GM23338 (cell line): ENCODE results near the gene PLA2G4F. TPM values are rescaled to one million over a fixed set of nuclear protein-coding genes. Genes with fewer than 3 reads are reported as not detected.

Experiments used
- ATAC-seq: fragments of 200-7000 bp; cut with Tn5 transposase; 3 replicates; pipeline ENCODE4 v1.9.1; 2020
- DNase-seq: peaks from one replicate; pipeline ENCODE4 v3.0.0-alpha.2; 2015; ENCODE audit warnings: low spot score
- H2AFZ ChIP-seq: fragments of 200-600 bp; sonication (generic); 2 replicates; pipeline ENCODE4 v1.8.0; 2016; ENCODE audit warnings: antibody characterized with exemption, mild to moderate bottlenecking, moderate library complexity
- H3F3A ChIP-seq: fragments of 200-600 bp; sonication (generic); replicated peaks from 2 replicates; pipeline ENCODE4 v1.8.0; 2017; ENCODE audit warnings: antibody characterized with exemption, mixed run types, low read depth
- H3K27ac ChIP-seq: fragments of 200-600 bp; sonication (generic); 2 replicates; pipeline ENCODE4 v1.6.1; 2016; ENCODE audit warnings: low read depth
- H3K27me3 ChIP-seq: fragments of 200-600 bp; sonication (generic); 2 replicates; pipeline ENCODE4 v1.8.0; 2016; ENCODE audit warnings: mild to moderate bottlenecking, mixed run types, moderate library complexity; ENCODE audit not compliant: insufficient read depth
- H3K36me3 ChIP-seq: fragments of 200-600 bp; sonication (generic); 2 replicates; pipeline ENCODE4 v1.8.0; 2016; ENCODE audit warnings: mild to moderate bottlenecking; ENCODE audit not compliant: insufficient read depth
- H3K4me1 ChIP-seq: fragments of 200-600 bp; sonication (generic); 2 replicates; pipeline ENCODE4 v1.8.0; 2016; ENCODE audit warnings: mild to moderate bottlenecking, moderate library complexity; ENCODE audit not compliant: insufficient read depth
- H3K4me2 ChIP-seq: fragments of 200-600 bp; sonication (generic); 2 replicates; pipeline ENCODE4 v1.7.1; 2017; ENCODE audit warnings: mixed run types
- H3K4me3 ChIP-seq: fragments of 200-600 bp; sonication (generic); 2 replicates; pipeline ENCODE4 v1.6.1; 2016; ENCODE audit warnings: mixed run types
- H3K79me2 ChIP-seq: fragments of 200-600 bp; sonication (generic); replicated peaks from 2 replicates; pipeline ENCODE4 v1.8.0; 2017; ENCODE audit warnings: mild to moderate bottlenecking; ENCODE audit not compliant: insufficient read depth
- H3K9me2 ChIP-seq: fragments of 200-600 bp; sonication (generic); 2 replicates; pipeline ENCODE4 v1.8.0; 2017; ENCODE audit not compliant: insufficient read depth
- H4K20me1 ChIP-seq: fragments of 200-600 bp; sonication (generic); replicated peaks from 2 replicates; pipeline ENCODE4 v1.8.0; 2017; ENCODE audit warnings: mild to moderate bottlenecking; ENCODE audit not compliant: insufficient read depth
- H3K27ac Mint-ChIP-seq: 2 replicates; pipeline ENCODE4 v1.8.0; 2020; ENCODE audit warnings: inconsistent platforms, mild to moderate bottlenecking, moderate library complexity, mixed read lengths
- H3K27me3 Mint-ChIP-seq: 3 replicates; pipeline ENCODE4 v1.8.0; 2022; ENCODE audit warnings: low read depth, mild to moderate bottlenecking, moderate library complexity, mixed read lengths, inconsistent platforms; ENCODE audit not compliant: insufficient read depth, poor library complexity
- H3K36me3 Mint-ChIP-seq: 3 replicates; pipeline ENCODE4 v1.8.0; 2021; ENCODE audit warnings: low read depth, mild to moderate bottlenecking, inconsistent platforms, moderate library complexity, mixed read lengths
- H3K4me1 Mint-ChIP-seq: 3 replicates; pipeline ENCODE4 v1.8.0; 2020; ENCODE audit warnings: mild to moderate bottlenecking, inconsistent platforms, mixed read lengths
- H3K4me3 Mint-ChIP-seq: 3 replicates; pipeline ENCODE4 v1.8.0; 2021; ENCODE audit warnings: moderate library complexity, mild to moderate bottlenecking, inconsistent platforms, mixed read lengths
- H3K9me3 Mint-ChIP-seq: 3 replicates; pipeline ENCODE4 v1.8.0; 2020; ENCODE audit warnings: moderate library complexity, mild to moderate bottlenecking, inconsistent platforms, mixed read lengths
- CREB1 ChIP-seq: fragments of 250-450 bp; sonication (Bioruptor Pico); IDR thresholded peaks from 2 replicates; pipeline ENCODE4 v1.5.0; 2020; ENCODE audit warnings: low read depth, mild to moderate bottlenecking, moderate library complexity
- EZH2 ChIP-seq: fragments of 200-600 bp; sonication (generic); IDR thresholded peaks from one replicate; pipeline ENCODE4 v1.8.0; 2017; ENCODE audit warnings: antibody characterized with exemption, mild to moderate bottlenecking, low read depth; ENCODE audit not compliant: unreplicated experiment
- EZH2phosphoT487 ChIP-seq: fragments of 200-600 bp; sonication (generic); IDR thresholded peaks from one replicate; pipeline ENCODE4 v1.8.1; 2018; ENCODE audit warnings: antibody characterized with exemption; ENCODE audit not compliant: unreplicated experiment
- JUNB ChIP-seq: IDR thresholded peaks from one replicate; pipeline ENCODE4 v1.6.1; 2016; ENCODE audit warnings: antibody characterized with exemption; ENCODE audit not compliant: unreplicated experiment
- NANOG ChIP-seq: IDR thresholded peaks from 2 replicates; pipeline ENCODE4 v1.6.1; 2016; ENCODE audit warnings: antibody characterized with exemption, borderline replicate concordance
- POLR2AphosphoS5 ChIP-seq: IDR thresholded peaks from 2 replicates; pipeline ENCODE4 v1.6.1; 2016; ENCODE audit warnings: antibody characterized with exemption, low read depth
- STAT1 ChIP-seq: IDR thresholded peaks from one replicate; pipeline ENCODE4 v1.6.1; 2016; ENCODE audit warnings: antibody characterized with exemption; ENCODE audit not compliant: unreplicated experiment
- ZNF114 ChIP-seq: fragments of 250-450 bp; sonication (Bioruptor Pico); IDR thresholded peaks from 2 replicates; pipeline ENCODE4 v1.5.0; 2020; ENCODE audit warnings: mild to moderate bottlenecking, moderate library complexity
- ZNF331 ChIP-seq: fragments of 250-450 bp; sonication (Bioruptor Pico); IDR thresholded peaks from 2 replicates; pipeline ENCODE4 v1.5.0; 2020; ENCODE audit warnings: low read depth, mild to moderate bottlenecking, moderate library complexity
- polyA plus RNA-seq: library from polyadenylated mRNA; unstranded; fragments of >200 nt; fragmentation: Nextera tagmentation; extraction: Ambion mirVana; gene quantifications from 2 replicates; pipeline ENCODE4 v1.2.1, GENCODE V29; 2016
- total RNA-seq: library from RNA; depleted of rRNA; stranded (reverse); fragments of >200 nt; shearing (Covaris generic); gene quantifications from 2 replicates; pipeline ENCODE4 v1.2.3, GENCODE V29; 2014
- TF ChIP-seq, protein P1 (sequence below): IDR thresholded peaks from 2 replicates; pipeline ENCODE4 v1.6.1; 2016; ENCODE audit warnings: antibody characterized with exemption
- TF ChIP-seq, protein P2 (sequence below): fragments of 250-450 bp; sonication (Bioruptor Pico); IDR thresholded peaks from 2 replicates; pipeline ENCODE4 v1.5.0; 2020; ENCODE audit warnings: mild to moderate bottlenecking, moderate library complexity
- TF ChIP-seq, protein P3 (sequence below): IDR thresholded peaks from one replicate; pipeline ENCODE4 v1.6.1; 2018; ENCODE audit warnings: antibody characterized with exemption; ENCODE audit not compliant: unreplicated experiment

The PLA2G4F gene
- total and polyA plus RNA-seq, 2 experiments from 2014 or later = not detected

DNA sequence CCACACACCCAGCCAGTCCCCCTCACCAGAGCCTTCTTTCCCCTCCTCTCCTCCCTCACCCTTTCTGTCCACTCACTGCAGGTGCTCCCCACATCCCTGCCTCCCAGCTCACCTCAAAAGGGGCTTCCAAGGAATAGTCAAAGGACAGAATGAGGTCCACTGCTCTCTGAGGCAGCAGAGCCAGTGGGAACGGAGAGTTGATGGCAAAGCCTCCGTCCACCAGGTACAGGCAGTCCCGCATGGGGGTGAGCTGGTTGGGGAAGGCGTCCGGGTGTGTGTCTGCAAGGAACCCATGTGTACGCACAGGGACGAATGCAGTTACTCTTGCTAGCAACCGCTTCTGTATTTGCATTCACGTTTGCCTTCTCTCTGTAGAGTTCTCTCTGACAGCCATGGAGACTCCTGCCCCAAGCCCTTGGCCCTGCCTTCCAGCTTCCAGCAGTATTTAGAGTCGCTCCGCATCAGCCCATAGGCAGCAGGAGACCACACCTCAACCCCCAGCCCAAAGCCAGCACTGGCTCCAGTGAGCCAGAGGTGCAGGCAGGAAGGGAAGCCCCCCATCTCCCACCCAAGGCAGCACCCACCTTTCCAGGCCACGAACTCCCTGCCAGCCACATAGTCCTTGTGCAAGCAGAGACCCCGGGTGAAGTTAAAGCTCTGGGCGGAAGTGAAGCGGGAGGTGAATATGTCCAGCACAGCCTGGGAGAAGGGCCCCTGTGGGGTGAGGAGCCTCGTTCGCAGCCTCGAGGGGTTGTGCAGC lies 12.4 kb downstream of the PLA2G4F start (continued):
- TF ChIP-seq EZH2phosphoT487 (no peak), ZNF114 (CRISPR knock-in tag) (no peak), NANOG (no peak)
- TF ChIP-seq, protein P1, sequence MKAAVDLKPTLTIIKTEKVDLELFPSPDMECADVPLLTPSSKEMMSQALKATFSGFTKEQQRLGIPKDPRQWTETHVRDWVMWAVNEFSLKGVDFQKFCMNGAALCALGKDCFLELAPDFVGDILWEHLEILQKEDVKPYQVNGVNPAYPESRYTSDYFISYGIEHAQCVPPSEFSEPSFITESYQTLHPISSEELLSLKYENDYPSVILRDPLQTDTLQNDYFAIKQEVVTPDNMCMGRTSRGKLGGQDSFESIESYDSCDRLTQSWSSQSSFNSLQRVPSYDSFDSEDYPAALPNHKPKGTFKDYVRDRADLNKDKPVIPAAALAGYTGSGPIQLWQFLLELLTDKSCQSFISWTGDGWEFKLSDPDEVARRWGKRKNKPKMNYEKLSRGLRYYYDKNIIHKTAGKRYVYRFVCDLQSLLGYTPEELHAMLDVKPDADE = no peak

DNA sequence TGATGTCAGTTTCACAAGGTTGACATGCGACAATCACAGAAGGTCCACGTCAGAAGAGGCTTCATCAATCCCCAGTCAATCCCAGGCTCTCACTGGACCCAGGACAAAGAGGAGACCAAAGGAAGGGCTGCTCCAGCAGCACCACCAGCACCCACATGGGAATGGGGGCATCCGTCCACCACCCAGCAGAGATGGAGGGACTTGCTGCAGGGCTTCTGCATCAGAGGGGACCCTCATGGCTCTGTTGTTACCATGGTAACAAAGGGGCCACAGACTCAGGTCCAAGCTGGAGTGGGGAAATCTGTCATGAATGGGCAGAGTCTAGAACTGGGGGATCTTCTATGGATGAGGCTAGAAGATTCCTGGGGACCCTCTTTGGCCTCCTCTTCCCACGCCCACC lies 13.1 kb downstream of the PLA2G4F start:
- Histone ChIP-seq H3K27ac (no peak overlapping the region), H3F3A (no peaks in the 10 kb centered on the region), H3K36me3 (no peaks in the 10 kb centered on the region), H3K4me2 (no peak overlapping the region), H3K79me2 (no peaks in the 10 kb centered on the region), H3K27me3 (no peaks in the 10 kb centered on the region), H3K4me1 (no peaks in the 10 kb centered on the region), H4K20me1 (no peaks in the 10 kb centered on the region), H3K4me3 (no peak overlapping the region), H3K9me2 (no peaks in the 10 kb centered on the region), H2AFZ (no peak overlapping the region)
- DNase-seq (no peak), ATAC-seq (no peak)
- H3K4me1 Mint-ChIP-seq = no peaks in the 10 kb centered on the region; the same call in 2 of the 3 replicates
- no peaks in the 10 kb centered on the region for H3K36me3 Mint-ChIP-seq
- H3K27me3 Mint-ChIP-seq = peaks cover 2% of the 10 kb centered on the region
- H3K4me3 Mint-ChIP-seq = no peak overlapping the region
- H3K9me3 Mint-ChIP-seq = peaks cover 15% of the 10 kb centered on the region; the same call in 2 of the 3 replicates
- no peak overlapping the region for H3K27ac Mint-ChIP-seq
- TF ChIP-seq, protein P2, sequence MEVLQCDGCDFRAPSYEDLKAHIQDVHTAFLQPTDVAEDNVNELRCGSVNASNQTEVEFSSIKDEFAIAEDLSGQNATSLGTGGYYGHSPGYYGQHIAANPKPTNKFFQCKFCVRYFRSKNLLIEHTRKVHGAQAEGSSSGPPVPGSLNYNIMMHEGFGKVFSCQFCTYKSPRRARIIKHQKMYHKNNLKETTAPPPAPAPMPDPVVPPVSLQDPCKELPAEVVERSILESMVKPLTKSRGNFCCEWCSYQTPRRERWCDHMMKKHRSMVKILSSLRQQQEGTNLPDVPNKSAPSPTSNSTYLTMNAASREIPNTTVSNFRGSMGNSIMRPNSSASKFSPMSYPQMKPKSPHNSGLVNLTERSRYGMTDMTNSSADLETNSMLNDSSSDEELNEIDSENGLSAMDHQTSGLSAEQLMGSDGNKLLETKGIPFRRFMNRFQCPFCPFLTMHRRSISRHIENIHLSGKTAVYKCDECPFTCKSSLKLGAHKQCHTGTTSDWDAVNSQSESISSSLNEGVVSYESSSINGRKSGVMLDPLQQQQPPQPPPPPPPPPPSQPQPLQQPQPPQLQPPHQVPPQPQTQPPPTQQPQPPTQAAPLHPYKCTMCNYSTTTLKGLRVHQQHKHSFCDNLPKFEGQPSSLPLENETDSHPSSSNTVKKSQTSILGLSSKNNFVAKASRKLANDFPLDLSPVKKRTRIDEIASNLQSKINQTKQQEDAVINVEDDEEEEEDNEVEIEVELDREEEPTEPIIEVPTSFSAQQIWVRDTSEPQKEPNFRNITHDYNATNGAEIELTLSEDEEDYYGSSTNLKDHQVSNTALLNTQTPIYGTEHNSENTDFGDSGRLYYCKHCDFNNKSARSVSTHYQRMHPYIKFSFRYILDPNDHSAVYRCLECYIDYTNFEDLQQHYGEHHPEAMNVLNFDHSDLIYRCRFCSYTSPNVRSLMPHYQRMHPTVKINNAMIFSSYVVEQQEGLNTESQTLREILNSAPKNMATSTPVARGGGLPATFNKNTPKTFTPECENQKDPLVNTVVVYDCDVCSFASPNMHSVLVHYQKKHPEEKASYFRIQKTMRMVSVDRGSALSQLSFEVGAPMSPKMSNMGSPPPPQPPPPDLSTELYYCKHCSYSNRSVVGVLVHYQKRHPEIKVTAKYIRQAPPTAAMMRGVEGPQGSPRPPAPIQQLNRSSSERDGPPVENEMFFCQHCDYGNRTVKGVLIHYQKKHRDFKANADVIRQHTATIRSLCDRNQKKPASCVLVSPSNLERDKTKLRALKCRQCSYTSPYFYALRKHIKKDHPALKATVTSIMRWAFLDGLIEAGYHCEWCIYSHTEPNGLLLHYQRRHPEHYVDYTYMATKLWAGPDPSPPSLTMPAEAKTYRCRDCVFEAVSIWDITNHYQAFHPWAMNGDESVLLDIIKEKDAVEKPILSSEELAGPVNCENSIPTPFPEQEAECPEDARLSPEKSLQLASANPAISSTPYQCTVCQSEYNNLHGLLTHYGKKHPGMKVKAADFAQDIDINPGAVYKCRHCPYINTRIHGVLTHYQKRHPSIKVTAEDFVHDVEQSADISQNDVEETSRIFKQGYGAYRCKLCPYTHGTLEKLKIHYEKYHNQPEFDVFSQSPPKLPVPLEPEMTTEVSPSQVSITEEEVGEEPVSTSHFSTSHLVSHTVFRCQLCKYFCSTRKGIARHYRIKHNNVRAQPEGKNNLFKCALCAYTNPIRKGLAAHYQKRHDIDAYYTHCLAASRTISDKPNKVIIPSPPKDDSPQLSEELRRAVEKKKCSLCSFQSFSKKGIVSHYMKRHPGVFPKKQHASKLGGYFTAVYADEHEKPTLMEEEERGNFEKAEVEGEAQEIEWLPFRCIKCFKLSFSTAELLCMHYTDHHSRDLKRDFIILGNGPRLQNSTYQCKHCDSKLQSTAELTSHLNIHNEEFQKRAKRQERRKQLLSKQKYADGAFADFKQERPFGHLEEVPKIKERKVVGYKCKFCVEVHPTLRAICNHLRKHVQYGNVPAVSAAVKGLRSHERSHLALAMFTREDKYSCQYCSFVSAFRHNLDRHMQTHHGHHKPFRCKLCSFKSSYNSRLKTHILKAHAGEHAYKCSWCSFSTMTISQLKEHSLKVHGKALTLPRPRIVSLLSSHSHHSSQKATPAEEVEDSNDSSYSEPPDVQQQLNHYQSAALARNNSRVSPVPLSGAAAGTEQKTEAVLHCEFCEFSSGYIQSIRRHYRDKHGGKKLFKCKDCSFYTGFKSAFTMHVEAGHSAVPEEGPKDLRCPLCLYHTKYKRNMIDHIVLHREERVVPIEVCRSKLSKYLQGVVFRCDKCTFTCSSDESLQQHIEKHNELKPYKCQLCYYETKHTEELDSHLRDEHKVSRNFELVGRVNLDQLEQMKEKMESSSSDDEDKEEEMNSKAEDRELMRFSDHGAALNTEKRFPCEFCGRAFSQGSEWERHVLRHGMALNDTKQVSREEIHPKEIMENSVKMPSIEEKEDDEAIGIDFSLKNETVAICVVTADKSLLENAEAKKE (CRISPR knock-in tag) = no peak
- TF ChIP-seq, protein P1 = no peak
- TF ChIP-seq ZNF331 (CRISPR knock-in tag) (no peak), NANOG (no peak), EZH2 (no peak), STAT1 (no peak), CREB1 (no peak), JUNB (no peak), EZH2phosphoT487 (no peak), POLR2AphosphoS5 (no peak), ZNF114 (CRISPR knock-in tag) (no peak)
- TF ChIP-seq, protein P3, sequence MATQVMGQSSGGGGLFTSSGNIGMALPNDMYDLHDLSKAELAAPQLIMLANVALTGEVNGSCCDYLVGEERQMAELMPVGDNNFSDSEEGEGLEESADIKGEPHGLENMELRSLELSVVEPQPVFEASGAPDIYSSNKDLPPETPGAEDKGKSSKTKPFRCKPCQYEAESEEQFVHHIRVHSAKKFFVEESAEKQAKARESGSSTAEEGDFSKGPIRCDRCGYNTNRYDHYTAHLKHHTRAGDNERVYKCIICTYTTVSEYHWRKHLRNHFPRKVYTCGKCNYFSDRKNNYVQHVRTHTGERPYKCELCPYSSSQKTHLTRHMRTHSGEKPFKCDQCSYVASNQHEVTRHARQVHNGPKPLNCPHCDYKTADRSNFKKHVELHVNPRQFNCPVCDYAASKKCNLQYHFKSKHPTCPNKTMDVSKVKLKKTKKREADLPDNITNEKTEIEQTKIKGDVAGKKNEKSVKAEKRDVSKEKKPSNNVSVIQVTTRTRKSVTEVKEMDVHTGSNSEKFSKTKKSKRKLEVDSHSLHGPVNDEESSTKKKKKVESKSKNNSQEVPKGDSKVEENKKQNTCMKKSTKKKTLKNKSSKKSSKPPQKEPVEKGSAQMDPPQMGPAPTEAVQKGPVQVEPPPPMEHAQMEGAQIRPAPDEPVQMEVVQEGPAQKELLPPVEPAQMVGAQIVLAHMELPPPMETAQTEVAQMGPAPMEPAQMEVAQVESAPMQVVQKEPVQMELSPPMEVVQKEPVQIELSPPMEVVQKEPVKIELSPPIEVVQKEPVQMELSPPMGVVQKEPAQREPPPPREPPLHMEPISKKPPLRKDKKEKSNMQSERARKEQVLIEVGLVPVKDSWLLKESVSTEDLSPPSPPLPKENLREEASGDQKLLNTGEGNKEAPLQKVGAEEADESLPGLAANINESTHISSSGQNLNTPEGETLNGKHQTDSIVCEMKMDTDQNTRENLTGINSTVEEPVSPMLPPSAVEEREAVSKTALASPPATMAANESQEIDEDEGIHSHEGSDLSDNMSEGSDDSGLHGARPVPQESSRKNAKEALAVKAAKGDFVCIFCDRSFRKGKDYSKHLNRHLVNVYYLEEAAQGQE = no peak
